ENCODE data around the gene MROH9. TPM values are rescaled to one million over a fixed set of nuclear protein-coding genes. Genes with fewer than 3 reads are reported as not detected.

The MROH9 gene
- polyA plus RNA-seq, 2 donors: not detected

- Histone ChIP-seq H3K4me1 (ENCODE audit: control insufficient read depth in 2 of 2, insufficient read depth in 2 of 2, low read length in 1 of 2) (no peaks in the 10 kb centered on the region), H3K27me3 (ENCODE audit: control insufficient read depth in 1 of 2, insufficient read depth in 2 of 2, low read length in 2 of 2) (no peaks in the 10 kb centered on the region), H3K27ac (ENCODE audit: low read depth in 2 of 2, low read length in 1 of 2) (no peak within 1 kb of the TSS), H3K36me3 (ENCODE audit: control insufficient read depth in 2 of 2, insufficient read depth in 2 of 2, low read length in 1 of 2) (no peaks in the 10 kb centered on the region), H3K4me3 (ENCODE audit: low read depth in 1 of 2, low read length in 2 of 2) (no peak within 1 kb of the TSS), H3K9me3 (ENCODE audit: control insufficient read depth in 2 of 2, insufficient read depth in 1 of 2, low read depth in 1 of 2, low read length in 1 of 2) (no peaks in the 10 kb centered on the region)
- WGBS, 2 donors: 90 to 92% methylated on average over 5 of the region's 5 CpGs
Observed at GRCh38 chr1:171090604-171091003, 155.3 kb downstream of the MROH9 start, which contains the start of gene FMO3. Gene FMO3, plus strand, starts transcription at chr1:171090905. Its CDS starts 1,754 bp downstream, at chr1:171092659.

GRCh38 chr1:171103862-171104261 is 168.5 kb downstream of the MROH9 start:
- H3K4me3 ChIP-seq (ENCODE audit: low read depth in 1 of 2, low read length in 2 of 2): no peak overlapping the region
- H3K9me3 ChIP-seq (ENCODE audit: control insufficient read depth in 2 of 2, insufficient read depth in 1 of 2, low read depth in 1 of 2, low read length in 1 of 2): no peaks in the 10 kb centered on the region
- H3K27me3 ChIP-seq (ENCODE audit: control insufficient read depth in 1 of 2, insufficient read depth in 2 of 2, low read length in 2 of 2): no peaks in the 10 kb centered on the region
- no peak overlapping the region for H3K27ac ChIP-seq (ENCODE audit: low read depth in 2 of 2, low read length in 1 of 2)
- no peaks in the 10 kb centered on the region for H3K4me1 ChIP-seq (ENCODE audit: control insufficient read depth in 2 of 2, insufficient read depth in 2 of 2, low read length in 1 of 2)
- 93 to 97% methylated on average over 1 of the region's 1 CpG for WGBS, 2 donors
- H3K36me3 ChIP-seq (ENCODE audit: control insufficient read depth in 2 of 2, insufficient read depth in 2 of 2, low read length in 1 of 2): no peaks in the 10 kb centered on the region

GRCh38 chr1:171107262-171107940 is 172.1 kb downstream of the MROH9 start:
- Histone ChIP-seq H3K36me3 (ENCODE audit: control insufficient read depth in 2 of 2, insufficient read depth in 2 of 2, low read length in 1 of 2) (no peaks in the 10 kb centered on the region), H3K4me1 (ENCODE audit: control insufficient read depth in 2 of 2, insufficient read depth in 2 of 2, low read length in 1 of 2) (peaks cover 0 to 5% of the 10 kb centered on the region in 2 donors), H3K27me3 (ENCODE audit: control insufficient read depth in 1 of 2, insufficient read depth in 2 of 2, low read length in 2 of 2) (no peaks in the 10 kb centered on the region), H3K9me3 (ENCODE audit: control insufficient read depth in 2 of 2, insufficient read depth in 1 of 2, low read depth in 1 of 2, low read length in 1 of 2) (no peaks in the 10 kb centered on the region), H3K4me3 (ENCODE audit: low read depth in 1 of 2, low read length in 2 of 2) (no peak overlapping the region), H3K27ac (ENCODE audit: low read depth in 2 of 2, low read length in 1 of 2) (no peak overlapping the region)
- 62 to 74% methylated on average over 3 of the region's 3 CpGs for WGBS, 2 donors

- no peaks in the 10 kb centered on the region for H3K36me3 ChIP-seq (ENCODE audit: control insufficient read depth in 2 of 2, insufficient read depth in 2 of 2, low read length in 1 of 2)
- peaks cover 0 to 5% of the 10 kb centered on the region in 2 donors for H3K4me1 ChIP-seq (ENCODE audit: control insufficient read depth in 2 of 2, insufficient read depth in 2 of 2, low read length in 1 of 2)
- no peaks in the 10 kb centered on the region for H3K9me3 ChIP-seq (ENCODE audit: control insufficient read depth in 2 of 2, insufficient read depth in 1 of 2, low read depth in 1 of 2, low read length in 1 of 2)
- WGBS, 2 donors: 80 to 91% methylated on average over 8 of the region's 8 CpGs
- no peak overlapping the region for H3K27ac ChIP-seq (ENCODE audit: low read depth in 2 of 2, low read length in 1 of 2)
- no peak overlapping the region for H3K4me3 ChIP-seq (ENCODE audit: low read depth in 1 of 2, low read length in 2 of 2)
- no peaks in the 10 kb centered on the region for H3K27me3 ChIP-seq (ENCODE audit: control insufficient read depth in 1 of 2, insufficient read depth in 2 of 2, low read length in 2 of 2)
Observed at GRCh38 chr1:171107969-171108368, 172.6 kb downstream of the MROH9 start.

- Histone ChIP-seq H3K4me1 (ENCODE audit: control insufficient read depth in 2 of 2, insufficient read depth in 2 of 2, low read length in 1 of 2) (peaks cover 0 to 5% of the 10 kb centered on the region in 2 donors), H3K36me3 (ENCODE audit: control insufficient read depth in 2 of 2, insufficient read depth in 2 of 2, low read length in 1 of 2) (no peaks in the 10 kb centered on the region), H3K27ac (ENCODE audit: low read depth in 2 of 2, low read length in 1 of 2) (no peak overlapping the region), H3K9me3 (ENCODE audit: control insufficient read depth in 2 of 2, insufficient read depth in 1 of 2, low read depth in 1 of 2, low read length in 1 of 2) (no peaks in the 10 kb centered on the region), H3K4me3 (ENCODE audit: low read depth in 1 of 2, low read length in 2 of 2) (no peak overlapping the region), H3K27me3 (ENCODE audit: control insufficient read depth in 1 of 2, insufficient read depth in 2 of 2, low read length in 2 of 2) (no peaks in the 10 kb centered on the region)
- WGBS, 2 donors: 82 to 88% methylated on average over 7 of the region's 7 CpGs
Observed at GRCh38 chr1:171109966-171110365, 174.6 kb downstream of the MROH9 start.

GRCh38 chr1:171110621-171111326 is 175.4 kb downstream of the MROH9 start:
- WGBS, 2 donors: 28 to 39% methylated on average over 7 of the region's 7 CpGs
- Histone ChIP-seq H3K27ac (ENCODE audit: low read depth in 2 of 2, low read length in 1 of 2) (no peak overlapping the region), H3K4me3 (ENCODE audit: low read depth in 1 of 2, low read length in 2 of 2) (no peak overlapping the region), H3K9me3 (ENCODE audit: control insufficient read depth in 2 of 2, insufficient read depth in 1 of 2, low read depth in 1 of 2, low read length in 1 of 2) (no peaks in the 10 kb centered on the region), H3K36me3 (ENCODE audit: control insufficient read depth in 2 of 2, insufficient read depth in 2 of 2, low read length in 1 of 2) (no peaks in the 10 kb centered on the region), H3K4me1 (ENCODE audit: control insufficient read depth in 2 of 2, insufficient read depth in 2 of 2, low read length in 1 of 2) (peaks cover 0 to 5% of the 10 kb centered on the region in 2 donors), H3K27me3 (ENCODE audit: control insufficient read depth in 1 of 2, insufficient read depth in 2 of 2, low read length in 2 of 2) (no peaks in the 10 kb centered on the region)

- no peaks in the 10 kb centered on the region for H3K9me3 ChIP-seq (ENCODE audit: control insufficient read depth in 2 of 2, insufficient read depth in 1 of 2, low read depth in 1 of 2, low read length in 1 of 2)
- no peak overlapping the region for H3K27ac ChIP-seq (ENCODE audit: low read depth in 2 of 2, low read length in 1 of 2)
- 84 to 89% methylated on average over 3 of the region's 3 CpGs for WGBS, 2 donors
- H3K4me1 ChIP-seq (ENCODE audit: control insufficient read depth in 2 of 2, insufficient read depth in 2 of 2, low read length in 1 of 2): peaks cover 0 to 5% of the 10 kb centered on the region in 2 donors
- no peaks in the 10 kb centered on the region for H3K27me3 ChIP-seq (ENCODE audit: control insufficient read depth in 1 of 2, insufficient read depth in 2 of 2, low read length in 2 of 2)
- no peaks in the 10 kb centered on the region for H3K36me3 ChIP-seq (ENCODE audit: control insufficient read depth in 2 of 2, insufficient read depth in 2 of 2, low read length in 1 of 2)
- no peak overlapping the region for H3K4me3 ChIP-seq (ENCODE audit: low read depth in 1 of 2, low read length in 2 of 2)
Observed at GRCh38 chr1:171112119-171112518, 176.8 kb downstream of the MROH9 start.

GRCh38 chr1:171113382-171113781 is 178.0 kb downstream of the MROH9 start:
- H3K4me1 ChIP-seq (ENCODE audit: control insufficient read depth in 2 of 2, insufficient read depth in 2 of 2, low read length in 1 of 2): peaks cover 0 to 5% of the 10 kb centered on the region in 2 donors
- no peaks in the 10 kb centered on the region for H3K9me3 ChIP-seq (ENCODE audit: control insufficient read depth in 2 of 2, insufficient read depth in 1 of 2, low read depth in 1 of 2, low read length in 1 of 2)
- no peaks in the 10 kb centered on the region for H3K36me3 ChIP-seq (ENCODE audit: control insufficient read depth in 2 of 2, insufficient read depth in 2 of 2, low read length in 1 of 2)
- 68 to 87% methylated on average over 3 of the region's 3 CpGs for WGBS, 2 donors
- H3K27me3 ChIP-seq (ENCODE audit: control insufficient read depth in 1 of 2, insufficient read depth in 2 of 2, low read length in 2 of 2): no peaks in the 10 kb centered on the region
- H3K4me3 ChIP-seq (ENCODE audit: low read depth in 1 of 2, low read length in 2 of 2): no peak overlapping the region
- no peak overlapping the region for H3K27ac ChIP-seq (ENCODE audit: low read depth in 2 of 2, low read length in 1 of 2)

Data from esophagus (tissue), 2 donors.